Fibroblast of lung (primary cell): Measurements from ENCODE around the gene ACADM. TPM values are rescaled to one million over a fixed set of nuclear protein-coding genes. Genes with fewer than 3 reads are reported as not detected.

Experiments
- DNase-seq, 2 donors: peaks; one replicate each; pipeline versions ENCODE4 v3.0.0 to v3.0.0-alpha.2; 2010; ENCODE audit warnings: low read depth in 2 of 2
- H2AFZ ChIP-seq: 2 replicates; pipeline ENCODE4 v1.5.1; 2012; ENCODE audit warnings: low read length, control low read depth, inconsistent platforms
- H3K27ac ChIP-seq: 2 replicates; pipeline ENCODE4 v1.5.1; 2011; ENCODE audit warnings: low read length, control low read depth; ENCODE audit not compliant: insufficient read depth
- H3K27me3 ChIP-seq: 2 replicates; pipeline ENCODE4 v1.5.1; 2011; ENCODE audit warnings: mild to moderate bottlenecking, low read length; ENCODE audit not compliant: control insufficient read depth, insufficient read depth
- H3K36me3 ChIP-seq: 2 replicates; pipeline ENCODE4 v1.5.1; 2011; ENCODE audit warnings: low read length; ENCODE audit not compliant: control insufficient read depth, insufficient read depth
- H3K4me1 ChIP-seq: 2 replicates; pipeline ENCODE4 v1.5.1; 2011; ENCODE audit warnings: low read length; ENCODE audit not compliant: control insufficient read depth, insufficient read depth; ENCODE audit errors: extremely low read depth
- H3K4me2 ChIP-seq: 2 replicates; pipeline ENCODE4 v1.5.1; 2011; ENCODE audit warnings: low read length, control low read depth; ENCODE audit not compliant: insufficient read depth; ENCODE audit errors: extremely low read depth
- H3K4me3 ChIP-seq, 4 experiments: fragments of 200-600 bp in 1 of 4; sonication (generic) in 1 of 4; replicated peaks in 1 of 4; 2 replicates each; pipeline ENCODE4 v1.5.1; 2011 to 2016; ENCODE audit warnings: low read length in 4 of 4, low read depth in 3 of 4, mild to moderate bottlenecking in 3 of 4, control low read depth in 2 of 4, inconsistent platforms in 1 of 4, mixed read lengths in 1 of 4; ENCODE audit not compliant: insufficient read depth in 1 of 4; ENCODE audit errors: control extremely low read depth in 1 of 4
- H3K79me2 ChIP-seq: 2 replicates; pipeline ENCODE4 v1.5.1; 2012; ENCODE audit warnings: mild to moderate bottlenecking, low read length, inconsistent platforms; ENCODE audit not compliant: control insufficient read depth, insufficient read depth
- H3K9ac ChIP-seq: 2 replicates; pipeline ENCODE4 v1.5.1; 2011; ENCODE audit warnings: mild to moderate bottlenecking, low read length, control low read depth; ENCODE audit not compliant: insufficient read depth
- H3K9me3 ChIP-seq: 2 replicates; pipeline ENCODE4 v1.5.1; 2012; ENCODE audit warnings: low read depth, low read length; ENCODE audit not compliant: control insufficient read depth, insufficient read depth
- H4K20me1 ChIP-seq: 2 replicates; pipeline ENCODE4 v1.5.1; 2011; ENCODE audit warnings: low read length; ENCODE audit not compliant: control insufficient read depth, insufficient read depth; ENCODE audit errors: extremely low read depth
- EZH2 ChIP-seq: IDR thresholded peaks from 2 replicates; pipeline ENCODE4 v1.5.1; 2012; ENCODE audit warnings: low read length, control low read depth, mild to moderate bottlenecking; ENCODE audit errors: missing control alignments
- polyA plus RNA-seq, 2 donors: library from polyadenylated mRNA; depleted of rRNA in 1 of 2; stranded (reverse) in 1 of 2; unstranded in 1 of 2; fragments of >200 nt; gene quantifications; 2 replicates each; pipeline ENCODE4 v1.2.1, GENCODE V29; 2011 to 2012; ENCODE audit warnings: missing spikeins in 1 of 2
- total RNA-seq: library from RNA; depleted of rRNA; stranded (reverse); fragments of >200 nt; gene quantifications from 2 replicates; pipeline ENCODE4 v1.2.1, GENCODE V29; 2014
- TF ChIP-seq, protein P1 (sequence below), 2 donors: IDR thresholded peaks in 1 of 2; conservative IDR thresholded peaks in 1 of 2; 1 replicate in 1 of 2; 2 replicates in 1 of 2; pipeline ENCODE4 v1.5.1; 2011 to 2012; ENCODE audit warnings: low read length in 2 of 2, control low read depth in 1 of 2, inconsistent platforms in 1 of 2, low read depth in 1 of 2, mild to moderate bottlenecking in 1 of 2

ACADM gene
- total and polyA plus RNA-seq, 2 donors (not counting 1 experiment from before 2014, with no cell fraction given), result 29.9 TPM

DNA sequence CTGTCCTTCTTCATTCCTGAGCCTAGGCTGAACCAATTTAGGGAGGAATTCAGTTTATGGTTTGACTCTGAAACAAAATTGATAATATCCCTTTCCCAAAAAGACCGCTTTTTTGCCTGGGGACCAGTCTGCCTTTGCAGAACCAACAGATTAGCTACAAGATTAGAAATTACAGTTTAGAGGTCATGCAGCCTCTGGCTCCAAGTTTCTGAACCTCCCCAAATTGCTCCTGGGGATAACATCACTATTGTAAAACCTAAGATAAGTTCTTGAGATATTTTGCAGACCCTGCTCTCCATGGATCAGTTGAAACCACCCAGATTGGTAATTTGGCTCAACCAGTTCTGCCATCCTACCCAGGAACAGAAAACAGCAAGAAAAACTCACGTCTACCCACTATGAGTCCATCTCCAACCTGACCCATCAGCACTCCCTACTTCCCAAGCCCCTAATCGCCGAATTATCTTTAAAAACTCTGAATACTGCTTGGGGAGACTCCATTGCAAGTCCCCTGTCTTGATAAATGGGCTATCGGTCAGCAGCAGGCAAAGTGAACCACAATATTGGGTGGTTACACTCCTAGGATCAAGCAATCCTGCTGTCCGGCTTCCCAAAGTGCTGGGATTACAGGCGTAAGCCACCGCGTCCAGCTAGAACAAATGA is 60.9 kb downstream of the ACADM start:
- Histone ChIP-seq H3K36me3 (no peaks in the 10 kb centered on the region), H3K4me2 (peak overlapping the region; percentile 97), H3K9me3 (no peaks in the 10 kb centered on the region), H3K4me3 (peak overlapping the region; percentile 73 to 100 (median 80)), H3K27me3 (no peaks in the 10 kb centered on the region), H3K9ac (peak overlapping the region; percentile 55), H4K20me1 (no peaks in the 10 kb centered on the region), H3K27ac (peak overlapping the region; percentile 88), H3K79me2 (peaks cover 44% of the 10 kb centered on the region), H3K4me1 (peaks cover 2% of the 10 kb centered on the region), H2AFZ (peak overlapping the region; percentile 92)
- TF ChIP-seq EZH2, result no peak
- TF ChIP-seq, protein P1, sequence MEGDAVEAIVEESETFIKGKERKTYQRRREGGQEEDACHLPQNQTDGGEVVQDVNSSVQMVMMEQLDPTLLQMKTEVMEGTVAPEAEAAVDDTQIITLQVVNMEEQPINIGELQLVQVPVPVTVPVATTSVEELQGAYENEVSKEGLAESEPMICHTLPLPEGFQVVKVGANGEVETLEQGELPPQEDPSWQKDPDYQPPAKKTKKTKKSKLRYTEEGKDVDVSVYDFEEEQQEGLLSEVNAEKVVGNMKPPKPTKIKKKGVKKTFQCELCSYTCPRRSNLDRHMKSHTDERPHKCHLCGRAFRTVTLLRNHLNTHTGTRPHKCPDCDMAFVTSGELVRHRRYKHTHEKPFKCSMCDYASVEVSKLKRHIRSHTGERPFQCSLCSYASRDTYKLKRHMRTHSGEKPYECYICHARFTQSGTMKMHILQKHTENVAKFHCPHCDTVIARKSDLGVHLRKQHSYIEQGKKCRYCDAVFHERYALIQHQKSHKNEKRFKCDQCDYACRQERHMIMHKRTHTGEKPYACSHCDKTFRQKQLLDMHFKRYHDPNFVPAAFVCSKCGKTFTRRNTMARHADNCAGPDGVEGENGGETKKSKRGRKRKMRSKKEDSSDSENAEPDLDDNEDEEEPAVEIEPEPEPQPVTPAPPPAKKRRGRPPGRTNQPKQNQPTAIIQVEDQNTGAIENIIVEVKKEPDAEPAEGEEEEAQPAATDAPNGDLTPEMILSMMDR (conservative IDR thresholded peaks at IDR 0.05 in 1 of 2, IDR thresholded peaks at IDR 0.05 in 1 of 2; ENCODE audit: low read depth in 1 of 2, low read length in 2 of 2), result no peak
- no peak for DNase-seq

DNA sequence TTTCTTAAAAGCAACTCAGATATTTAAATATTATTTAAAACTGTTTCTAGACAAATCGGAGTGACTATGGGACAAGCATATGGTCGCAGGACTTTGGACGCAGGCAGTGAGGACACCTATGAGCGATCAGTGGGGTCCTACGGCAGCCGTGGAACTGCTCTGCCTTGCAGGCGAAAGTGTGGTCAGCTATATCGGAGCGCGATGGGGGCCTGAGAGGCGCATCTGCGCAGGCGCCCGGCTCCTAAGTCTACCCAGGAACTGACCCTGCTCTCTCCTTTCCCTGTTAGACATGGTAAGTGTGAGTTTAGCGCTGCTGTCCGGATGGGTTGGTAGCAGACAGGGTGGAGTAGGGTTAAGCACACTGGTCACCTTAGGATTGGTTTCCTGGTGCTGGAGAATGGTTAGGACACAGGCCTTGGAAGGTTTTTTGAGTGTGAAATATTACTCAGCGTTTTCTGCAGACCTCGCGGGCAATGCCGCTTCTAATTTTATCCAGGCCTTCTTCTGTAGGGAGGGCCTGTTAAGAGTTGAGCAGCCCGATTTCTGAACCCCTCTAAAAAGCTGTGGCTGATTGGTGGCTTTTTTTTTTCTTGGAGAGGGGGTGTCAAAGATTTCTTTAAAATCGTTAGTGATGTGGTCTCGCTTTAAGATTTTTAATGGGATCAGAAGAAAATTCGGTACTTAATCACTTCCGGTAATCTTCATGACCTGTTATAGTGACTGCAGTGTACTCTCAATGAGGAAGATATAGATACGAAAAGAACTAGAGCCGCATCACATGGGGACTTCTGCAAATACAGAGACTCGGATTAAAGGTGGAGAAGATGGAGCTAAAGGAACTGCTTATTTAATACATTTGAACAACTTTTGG is 61.7 kb downstream of the ACADM start, which contains the start of gene RABGGTB:
RABGGTB (plus strand) TSS at position 274 of the 871 bp plus-strand sequence; CDS start at position 290, 16 bp downstream.
- Histone ChIP-seq H3K27ac (peak within 1 kb of the TSS; percentile 88), H3K27me3 (no peaks in the 10 kb centered on the region), H3K9ac (peak within 1 kb of the TSS; percentile 76), H2AFZ (peak within 1 kb of the TSS; percentile 92), H3K79me2 (peaks cover 52% of the 10 kb centered on the region), H3K9me3 (no peaks in the 10 kb centered on the region), H4K20me1 (peaks cover under 1% of the 10 kb centered on the region), H3K4me1 (peaks cover 2% of the 10 kb centered on the region), H3K36me3 (no peaks in the 10 kb centered on the region), H3K4me2 (peak within 1 kb of the TSS; percentile 97), H3K4me3 (peak within 1 kb of the TSS; percentile 73 to 100 (median 80))
- peak; percentile 91 to 98 for DNase-seq
- TF ChIP-seq, protein P1 (conservative IDR thresholded peaks at IDR 0.05 in 1 of 2, IDR thresholded peaks at IDR 0.05 in 1 of 2; ENCODE audit: low read depth in 1 of 2, low read length in 2 of 2), result no peak
- TF ChIP-seq EZH2, result no peak

DNA sequence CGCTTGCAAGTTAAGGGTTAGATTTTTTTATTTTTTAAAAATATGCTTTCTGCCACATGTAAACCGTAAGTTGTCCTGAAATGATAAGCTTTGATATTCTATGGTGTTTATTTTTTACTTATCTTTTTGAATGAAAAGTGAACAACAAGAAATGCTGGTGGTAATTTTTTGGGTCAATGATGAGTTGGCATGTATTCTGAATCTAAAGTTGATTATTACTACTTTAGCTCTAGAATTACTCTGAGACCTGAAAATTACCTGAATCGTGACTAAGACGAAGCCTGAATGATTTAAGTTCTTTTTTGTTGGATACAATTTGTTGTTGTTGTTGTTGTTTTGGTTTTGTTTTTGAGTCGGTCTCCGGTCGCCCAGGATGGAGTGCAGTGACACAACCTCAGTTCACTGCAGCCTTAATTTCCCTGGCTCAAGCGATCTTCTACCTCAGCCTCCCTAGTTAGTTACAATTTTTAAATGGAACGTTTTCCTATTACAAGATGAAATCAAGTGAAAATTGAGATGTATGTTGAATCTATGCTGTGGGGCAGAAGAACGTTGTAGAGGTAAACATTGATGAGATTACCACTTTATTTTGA is 62.5 kb downstream of the ACADM start:
- H4K20me1 ChIP-seq, result peaks cover 2% of the 10 kb centered on the region
- H3K27ac ChIP-seq, result peak overlapping the region; percentile 88
- peak overlapping the region; percentile 76 for H3K9ac ChIP-seq
- peaks cover 2% of the 10 kb centered on the region for H3K4me1 ChIP-seq
- H3K36me3 ChIP-seq, result peaks cover 2% of the 10 kb centered on the region
- H3K9me3 ChIP-seq, result no peaks in the 10 kb centered on the region
- DNase-seq, result no peak
- no peak for TF ChIP-seq EZH2
- TF ChIP-seq, protein P1 (conservative IDR thresholded peaks at IDR 0.05 in 1 of 2, IDR thresholded peaks at IDR 0.05 in 1 of 2; ENCODE audit: low read depth in 1 of 2, low read length in 2 of 2), result no peak
- H3K4me3 ChIP-seq, result peak overlapping the region; percentile 73 to 100 (median 80)
- H3K4me2 ChIP-seq, result peak overlapping the region; percentile 44
- no peak overlapping the region for H2AFZ ChIP-seq
- H3K27me3 ChIP-seq, result no peaks in the 10 kb centered on the region
- peaks cover 56% of the 10 kb centered on the region for H3K79me2 ChIP-seq
